ENCODE data around the gene HS2ST1.
A peak's percentile ranks its signal among the peaks of the same experiment; 100 is the strongest.
"Not testable (repeated sequence)": the region's sequence is repeated elsewhere in the genome, so short reads cannot be mapped to it uniquely, and the experiment has no call there.

HS2ST1 gene

DNA sequence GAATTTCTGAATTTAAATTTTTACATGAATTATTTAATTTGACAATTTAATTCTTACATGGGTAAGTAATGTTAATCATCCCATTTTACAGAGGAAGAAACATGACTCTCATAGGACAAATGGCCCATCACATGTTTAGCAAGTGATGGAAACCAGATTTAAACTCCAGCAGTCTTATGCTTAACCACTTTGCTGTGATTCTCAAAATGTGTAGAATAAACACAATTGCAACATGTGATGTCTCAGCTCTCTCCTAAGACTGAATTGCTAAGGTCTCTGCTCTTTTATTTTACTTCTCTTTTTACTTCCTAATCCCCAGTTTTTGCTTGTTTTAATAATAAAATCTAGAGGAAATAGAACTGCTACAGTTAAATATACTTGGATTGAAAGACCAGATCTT, 42.8 kb downstream of the HS2ST1 start:
- no peak overlapping the region for H3K4me3 ChIP-seq (ENCODE audit: low read depth, low read length, poor library complexity, severe bottlenecking)
- no peaks in the 10 kb centered on the region for H3F3A ChIP-seq (ENCODE audit: insufficient read depth, low read length)
- H3K9me2 ChIP-seq (ENCODE audit: low read depth, low read length) = no peaks in the 10 kb centered on the region
- H2AFZ ChIP-seq (ENCODE audit: low read length) = no peak overlapping the region
- no peak overlapping the region for H3K4me2 ChIP-seq (ENCODE audit: low read length)
- H3K27ac ChIP-seq (ENCODE audit: low read depth, low read length, poor library complexity, severe bottlenecking) = no peak overlapping the region
- TF ChIP-seq CTCF (IDR thresholded peaks at IDR 0.05; ENCODE audit: low read length) (no peak), EZH2 (IDR thresholded peaks at IDR 0.05; ENCODE audit: borderline replicate concordance, low read length) (no peak)
- no peaks in the 10 kb centered on the region for H3K9me3 ChIP-seq (ENCODE audit: low read length)
- H3K9ac ChIP-seq (ENCODE audit: low read length) = no peak overlapping the region
- H3K36me3 ChIP-seq (ENCODE audit: insufficient read depth, low read length) = peaks cover 8% of the 10 kb centered on the region
- no peaks in the 10 kb centered on the region for H4K20me1 ChIP-seq (ENCODE audit: insufficient read depth, low read length)
- no peaks in the 10 kb centered on the region for H3K27me3 ChIP-seq (ENCODE audit: insufficient read depth, low read length)
- H3K79me2 ChIP-seq (ENCODE audit: insufficient read depth, low read length) = peaks cover 46% of the 10 kb centered on the region
- H3K4me1 ChIP-seq (ENCODE audit: insufficient read depth, low read length, severe bottlenecking) = peaks cover 11% of the 10 kb centered on the region

DNA sequence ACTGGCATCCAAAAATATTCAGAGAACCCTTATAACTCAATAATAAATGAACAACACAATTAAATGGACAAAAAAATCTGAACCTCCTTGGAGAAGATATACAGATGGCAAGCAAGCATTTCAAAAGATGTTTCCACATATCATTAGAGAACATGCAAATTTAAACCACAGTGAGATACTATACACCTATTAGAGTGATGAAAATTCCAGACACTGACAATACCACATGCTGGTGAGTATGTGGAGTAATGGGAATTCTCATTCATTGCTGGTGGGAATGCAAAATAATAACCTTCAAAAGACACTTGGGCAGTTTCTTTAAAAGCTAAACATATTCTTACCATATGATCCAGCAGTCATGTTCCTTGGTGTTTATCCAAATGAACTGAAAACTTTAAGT, 46.1 kb downstream of the HS2ST1 start:
- no peak overlapping the region for H3K27ac ChIP-seq (ENCODE audit: low read depth, low read length, poor library complexity, severe bottlenecking)
- H3K9ac ChIP-seq (ENCODE audit: low read length) = no peak overlapping the region
- H4K20me1 ChIP-seq (ENCODE audit: insufficient read depth, low read length) = no peaks in the 10 kb centered on the region
- no peaks in the 10 kb centered on the region for H3K9me2 ChIP-seq (ENCODE audit: low read depth, low read length)
- no peak overlapping the region for H3K4me2 ChIP-seq (ENCODE audit: low read length)
- no peak overlapping the region for H3K4me3 ChIP-seq (ENCODE audit: low read depth, low read length, poor library complexity, severe bottlenecking)
- H3K79me2 ChIP-seq (ENCODE audit: insufficient read depth, low read length) = peaks cover 30% of the 10 kb centered on the region
- no peaks in the 10 kb centered on the region for H3K27me3 ChIP-seq (ENCODE audit: insufficient read depth, low read length)
- peaks cover 8% of the 10 kb centered on the region for H3K36me3 ChIP-seq (ENCODE audit: insufficient read depth, low read length)
- H3K4me1 ChIP-seq (ENCODE audit: insufficient read depth, low read length, severe bottlenecking) = no peaks in the 10 kb centered on the region
- no peaks in the 10 kb centered on the region for H3F3A ChIP-seq (ENCODE audit: insufficient read depth, low read length)
- TF ChIP-seq EZH2 (IDR thresholded peaks at IDR 0.05; ENCODE audit: borderline replicate concordance, low read length) (no peak), CTCF (IDR thresholded peaks at IDR 0.05; ENCODE audit: low read length) (no peak)
- no peak overlapping the region for H2AFZ ChIP-seq (ENCODE audit: low read length)
- H3K9me3 ChIP-seq (ENCODE audit: low read length) = no peaks in the 10 kb centered on the region

GRCh38 chr1:86963841-86964240, 49.4 kb downstream of the HS2ST1 start:
- not testable (repeated sequence) for H3K4me2 ChIP-seq (ENCODE audit: low read length); H3K36me3 ChIP-seq (ENCODE audit: insufficient read depth, low read length); H3K27me3 ChIP-seq (ENCODE audit: insufficient read depth, low read length); H3K4me3 ChIP-seq (ENCODE audit: low read depth, low read length, poor library complexity, severe bottlenecking); H3K9me3 ChIP-seq (ENCODE audit: low read length); H3K27ac ChIP-seq (ENCODE audit: low read depth, low read length, poor library complexity, severe bottlenecking); H3K9me2 ChIP-seq (ENCODE audit: low read depth, low read length); H4K20me1 ChIP-seq (ENCODE audit: insufficient read depth, low read length); H3K9ac ChIP-seq (ENCODE audit: low read length); H3K4me1 ChIP-seq (ENCODE audit: insufficient read depth, low read length, severe bottlenecking); H2AFZ ChIP-seq (ENCODE audit: low read length); H3F3A ChIP-seq (ENCODE audit: insufficient read depth, low read length)
- H3K79me2 ChIP-seq (ENCODE audit: insufficient read depth, low read length) = peaks cover 45% of the 10 kb centered on the region

DNA sequence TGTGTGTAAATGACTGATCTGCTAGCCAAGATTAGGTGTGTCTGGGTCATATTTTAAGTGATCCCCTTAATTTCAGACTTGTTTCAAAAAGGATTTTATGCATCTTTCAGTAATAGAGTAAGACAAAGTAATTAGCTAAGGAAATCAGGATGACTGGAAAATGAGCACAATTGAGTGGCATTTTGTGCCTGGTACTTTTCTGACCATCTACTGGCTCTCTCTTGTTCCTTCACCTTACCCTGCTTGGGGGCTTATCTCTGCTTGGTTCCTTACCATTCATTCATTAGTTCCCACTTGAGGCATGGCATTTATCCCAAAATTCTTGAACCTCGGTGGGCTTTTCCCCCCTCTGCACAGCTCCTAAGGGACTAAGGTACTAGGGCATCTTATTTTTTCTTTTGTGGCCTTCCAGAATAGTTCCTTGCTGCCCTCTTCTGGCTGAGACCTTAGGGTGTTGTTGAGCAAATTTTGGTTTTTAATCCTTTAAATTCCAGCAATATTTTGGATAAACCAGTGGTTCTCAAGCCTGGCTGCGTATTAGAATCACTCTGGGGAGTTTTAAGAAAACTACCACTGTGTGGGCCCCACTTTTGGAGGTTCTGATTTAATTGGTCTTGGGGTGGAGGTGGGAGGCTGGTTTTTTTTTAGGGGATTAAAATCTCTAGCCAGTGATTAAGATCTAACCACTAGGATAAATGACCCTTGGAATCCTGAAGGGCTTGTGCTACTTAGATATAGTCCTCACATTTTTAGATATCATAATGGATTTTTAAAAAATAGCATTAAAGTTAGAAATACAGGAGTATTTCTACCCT, 50.8 kb downstream of the HS2ST1 start:
- H3K9me2 ChIP-seq (ENCODE audit: low read depth, low read length) = no peaks in the 10 kb centered on the region
- no peaks in the 10 kb centered on the region for H3K27me3 ChIP-seq (ENCODE audit: insufficient read depth, low read length)
- H2AFZ ChIP-seq (ENCODE audit: low read length) = no peak overlapping the region
- H3K4me1 ChIP-seq (ENCODE audit: insufficient read depth, low read length, severe bottlenecking) = no peaks in the 10 kb centered on the region
- no peaks in the 10 kb centered on the region for H4K20me1 ChIP-seq (ENCODE audit: insufficient read depth, low read length)
- H3K4me2 ChIP-seq (ENCODE audit: low read length) = no peak overlapping the region
- H3K36me3 ChIP-seq (ENCODE audit: insufficient read depth, low read length) = no peaks in the 10 kb centered on the region
- H3K79me2 ChIP-seq (ENCODE audit: insufficient read depth, low read length) = peaks cover 55% of the 10 kb centered on the region
- no peak overlapping the region for H3K27ac ChIP-seq (ENCODE audit: low read depth, low read length, poor library complexity, severe bottlenecking)
- TF ChIP-seq EZH2 (IDR thresholded peaks at IDR 0.05; ENCODE audit: borderline replicate concordance, low read length) (no peak), CTCF (IDR thresholded peaks at IDR 0.05; ENCODE audit: low read length) (peak; percentile 85)
- no peak overlapping the region for H3K4me3 ChIP-seq (ENCODE audit: low read depth, low read length, poor library complexity, severe bottlenecking)
- H3K9me3 ChIP-seq (ENCODE audit: low read length) = 0 out of 2 replicates have a peak, but pooled peaks cover 3% of the 10 kb centered on the region
- no peaks in the 10 kb centered on the region for H3F3A ChIP-seq (ENCODE audit: insufficient read depth, low read length)
- H3K9ac ChIP-seq (ENCODE audit: low read length) = no peak overlapping the region

Data from OCI-LY1 (cell line).